ENCODE results near the gene ULK4. TPM values are rescaled to one million over a fixed set of nuclear protein-coding genes. Genes with fewer than 3 reads are reported as not detected.

ULK4 gene
- total and polyA plus RNA-seq, 2 of the 4 experiments (the other 2 are of a cell fraction), result 2.7 to 5.0 TPM

DNA sequence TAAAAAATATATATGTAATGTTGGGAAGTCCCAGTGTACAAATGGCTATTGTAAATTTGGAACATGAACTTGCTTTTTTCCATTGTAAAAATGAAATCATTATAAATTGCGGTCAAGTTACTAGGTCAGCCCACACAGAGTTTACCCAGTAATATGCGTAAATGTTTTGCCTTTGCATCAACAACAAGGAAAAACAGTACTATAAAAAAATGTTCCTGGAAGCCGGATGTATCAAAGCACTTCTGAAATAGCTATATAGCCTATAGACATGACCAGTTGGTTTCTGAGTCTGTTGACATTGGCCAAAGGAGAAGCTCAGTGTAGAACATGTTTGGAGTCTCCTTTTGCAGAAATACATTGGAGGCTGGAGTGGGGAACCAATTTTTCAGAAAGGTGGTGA lies 739.4 kb downstream of the ULK4 start:
- in situ Hi-C loops (cut with MboI; ENCODE audit: low sequenced_read_pairs) (loop anchor here (25.0 kb wide), 1 partner anchor 465 kb away; no protein-coding TSS in a partner anchor), dilution Hi-C loops (cut with HindIII; ENCODE audit: low sequenced_read_pairs, unreplicated experiment) (no loop called here)
- H3K4me2 ChIP-seq (ENCODE audit: low read depth, low read length), result no peak overlapping the region

More for the DNA sequence above, 739.4 kb downstream of the ULK4 start:
- H3K18ac ChIP-seq (ENCODE audit: low read depth, low read length), result no peak overlapping the region
- H3K9me3 ChIP-seq (ENCODE audit: control insufficient read depth, insufficient read depth, low read length), result no peaks in the 10 kb centered on the region
- peaks cover 25 to 54% of the 10 kb centered on the region in 2 experiments for H3K79me1 ChIP-seq (ENCODE audit: low read depth in 1 of 2, low read length in 2 of 2)
- no peak overlapping the region for H3K4me3 ChIP-seq (ENCODE audit: insufficient read depth, low read depth, low read length)
- intact Hi-C loops (cut with micrococcal nuclease), result no loop called here
- peaks cover 75% of the 10 kb centered on the region for H4K20me1 ChIP-seq (ENCODE audit: insufficient read depth, low read length)
- H2BK20ac ChIP-seq (ENCODE audit: low read depth, low read length), result no peak overlapping the region
- no peak for ATAC-seq (ENCODE audit: low read depth)
- H2AK9ac ChIP-seq (replicated peaks; ENCODE audit: low read depth, low read length, poor library complexity), result no peak overlapping the region
- BruUV-seq (replicated peaks), result no TSS peak
- peaks cover 25% of the 10 kb centered on the region for H3K9me1 ChIP-seq (ENCODE audit: insufficient read depth, low read length)
- no peak overlapping the region for H3K27ac ChIP-seq (ENCODE audit: insufficient read depth, low read length)
- no peak overlapping the region for H3K56ac ChIP-seq (ENCODE audit: extremely low read depth, insufficient read depth, low read length)
- H3K4ac ChIP-seq (ENCODE audit: low read depth, low read length), result no peak overlapping the region
- no peak overlapping the region for H2AK5ac ChIP-seq (ENCODE audit: low read depth, low read length)
- ChIA-PET CTCF (no interaction called here), POLR2A (ENCODE audit: unreplicated experiment) (no interaction called here)
- H4K91ac ChIP-seq (ENCODE audit: insufficient read depth, low read depth, low read length), result no peak overlapping the region
- no peak overlapping the region for H4K5ac ChIP-seq (ENCODE audit: low read depth, low read length)
- peaks cover 25% of the 10 kb centered on the region for H3K36me3 ChIP-seq (ENCODE audit: control insufficient read depth, insufficient read depth, low read length)
- no peak overlapping the region for H2BK120ac ChIP-seq (ENCODE audit: low read depth, low read length)
- no peak overlapping the region for H3K9ac ChIP-seq (ENCODE audit: low read depth, low read length)
- H3K4me1 ChIP-seq (ENCODE audit: control insufficient read depth, insufficient read depth, low read length), result peaks cover 14% of the 10 kb centered on the region
- H3K27me3 ChIP-seq (ENCODE audit: control insufficient read depth, insufficient read depth, low read length), result no peaks in the 10 kb centered on the region
- H2BK15ac ChIP-seq (ENCODE audit: low read depth, low read length), result no peak overlapping the region
- WGBS, 2 experiments (ENCODE audit: extremely low coverage in 2 of 2, insufficient read length in 1 of 2), result no CpG with 5 or more reads among the region's 3 CpGs
- no peak overlapping the region for H3K14ac ChIP-seq (replicated peaks; ENCODE audit: low read depth, low read length)
- no peak overlapping the region for H2BK5ac ChIP-seq (ENCODE audit: low read depth, low read length, poor library complexity, severe bottlenecking)
- DNase-seq, result no peak
- H4K8ac ChIP-seq (ENCODE audit: low read depth in 2 of 2, low read length in 2 of 2), result no peak overlapping the region
- no peak overlapping the region for H2AFZ ChIP-seq (replicated peaks; ENCODE audit: low read length, poor library complexity)
- no peak for TF ChIP-seq SMC3 (IDR thresholded peaks at IDR 0.05; ENCODE audit: low read depth, low read length)
- TF ChIP-seq POLR2A (IDR thresholded peaks at IDR 0.05; ENCODE audit: low read depth, low read length), result no peak
- TF ChIP-seq, protein P1, sequence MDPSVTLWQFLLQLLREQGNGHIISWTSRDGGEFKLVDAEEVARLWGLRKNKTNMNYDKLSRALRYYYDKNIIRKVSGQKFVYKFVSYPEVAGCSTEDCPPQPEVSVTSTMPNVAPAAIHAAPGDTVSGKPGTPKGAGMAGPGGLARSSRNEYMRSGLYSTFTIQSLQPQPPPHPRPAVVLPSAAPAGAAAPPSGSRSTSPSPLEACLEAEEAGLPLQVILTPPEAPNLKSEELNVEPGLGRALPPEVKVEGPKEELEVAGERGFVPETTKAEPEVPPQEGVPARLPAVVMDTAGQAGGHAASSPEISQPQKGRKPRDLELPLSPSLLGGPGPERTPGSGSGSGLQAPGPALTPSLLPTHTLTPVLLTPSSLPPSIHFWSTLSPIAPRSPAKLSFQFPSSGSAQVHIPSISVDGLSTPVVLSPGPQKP (IDR thresholded peaks at IDR 0.05; ENCODE audit: borderline replicate concordance, low read depth, low read length), result no peak
- no peak for TF ChIP-seq CEBPB (IDR thresholded peaks at IDR 0.05; ENCODE audit: low read depth, low read length)
- TF ChIP-seq MAFK (IDR thresholded peaks at IDR 0.05; ENCODE audit: low read depth, low read length), result no peak
- no peak for TF ChIP-seq RCOR1 (IDR thresholded peaks at IDR 0.05; ENCODE audit: insufficient replicate concordance, low read length)
- TF ChIP-seq, protein P2, sequence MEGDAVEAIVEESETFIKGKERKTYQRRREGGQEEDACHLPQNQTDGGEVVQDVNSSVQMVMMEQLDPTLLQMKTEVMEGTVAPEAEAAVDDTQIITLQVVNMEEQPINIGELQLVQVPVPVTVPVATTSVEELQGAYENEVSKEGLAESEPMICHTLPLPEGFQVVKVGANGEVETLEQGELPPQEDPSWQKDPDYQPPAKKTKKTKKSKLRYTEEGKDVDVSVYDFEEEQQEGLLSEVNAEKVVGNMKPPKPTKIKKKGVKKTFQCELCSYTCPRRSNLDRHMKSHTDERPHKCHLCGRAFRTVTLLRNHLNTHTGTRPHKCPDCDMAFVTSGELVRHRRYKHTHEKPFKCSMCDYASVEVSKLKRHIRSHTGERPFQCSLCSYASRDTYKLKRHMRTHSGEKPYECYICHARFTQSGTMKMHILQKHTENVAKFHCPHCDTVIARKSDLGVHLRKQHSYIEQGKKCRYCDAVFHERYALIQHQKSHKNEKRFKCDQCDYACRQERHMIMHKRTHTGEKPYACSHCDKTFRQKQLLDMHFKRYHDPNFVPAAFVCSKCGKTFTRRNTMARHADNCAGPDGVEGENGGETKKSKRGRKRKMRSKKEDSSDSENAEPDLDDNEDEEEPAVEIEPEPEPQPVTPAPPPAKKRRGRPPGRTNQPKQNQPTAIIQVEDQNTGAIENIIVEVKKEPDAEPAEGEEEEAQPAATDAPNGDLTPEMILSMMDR (conservative IDR thresholded peaks at IDR 0.05; ENCODE audit: low read depth, low read length), result no peak
- TF ChIP-seq, protein P3, sequence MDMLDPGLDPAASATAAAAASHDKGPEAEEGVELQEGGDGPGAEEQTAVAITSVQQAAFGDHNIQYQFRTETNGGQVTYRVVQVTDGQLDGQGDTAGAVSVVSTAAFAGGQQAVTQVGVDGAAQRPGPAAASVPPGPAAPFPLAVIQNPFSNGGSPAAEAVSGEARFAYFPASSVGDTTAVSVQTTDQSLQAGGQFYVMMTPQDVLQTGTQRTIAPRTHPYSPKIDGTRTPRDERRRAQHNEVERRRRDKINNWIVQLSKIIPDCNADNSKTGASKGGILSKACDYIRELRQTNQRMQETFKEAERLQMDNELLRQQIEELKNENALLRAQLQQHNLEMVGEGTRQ (IDR thresholded peaks at IDR 0.05; ENCODE audit: low read depth, low read length), result no peak
- TF ChIP-seq MXI1 (IDR thresholded peaks at IDR 0.05; ENCODE audit: borderline replicate concordance, low read depth, low read length), result no peak
- TF ChIP-seq NFE2L2 (IDR thresholded peaks at IDR 0.05; ENCODE audit: low read depth, low read length), result no peak
- no peak for TF ChIP-seq MAZ (IDR thresholded peaks at IDR 0.05; ENCODE audit: borderline replicate concordance, low read depth, low read length)
- no peak for TF ChIP-seq RFX5 (IDR thresholded peaks at IDR 0.05; ENCODE audit: low read depth, low read length)
- TF ChIP-seq FOS (IDR thresholded peaks at IDR 0.05; ENCODE audit: low read depth, low read length), result no peak
- TF ChIP-seq RAD21 (IDR thresholded peaks at IDR 0.05; ENCODE audit: low read length), result no peak
- no peak overlapping the region for H3K23ac ChIP-seq (ENCODE audit: low read depth, low read length)
